ENCODE measurements around the gene MRPL54. TPM values are rescaled to one million over a fixed set of nuclear protein-coding genes. Genes with fewer than 3 reads are reported as not detected.

The MRPL54 gene
- total RNA-seq, 1 experiment from 2014 or later: 46.4 TPM

GRCh38 chr19:3719868-3720267 lies 42.6 kb upstream of the MRPL54 start:
- intact Hi-C loops (cut with micrococcal nuclease; ENCODE audit: unreplicated experiment): loop anchor here (1.0 to 5.0 kb wide), 3 partner anchors 12 to 53 kb away; partner anchors contain the start of genes MRPL54 and TJP3
- Mint-ChIP-seq H3K27ac (ENCODE audit: unreplicated experiment) (peak overlapping the region; percentile 93), H3K4me3 (ENCODE audit: unreplicated experiment) (peak overlapping the region; percentile 87), H3K9me3 (ENCODE audit: unreplicated experiment) (no peaks in the 10 kb centered on the region), H3K27me3 (ENCODE audit: insufficient read depth, unreplicated experiment) (no peaks in the 10 kb centered on the region), H3K36me3 (ENCODE audit: insufficient read depth, unreplicated experiment) (peaks cover 14% of the 10 kb centered on the region), H3K4me1 (ENCODE audit: low read depth, unreplicated experiment) (no peaks in the 10 kb centered on the region)
- no peak overlapping the region for H3K4me3 ChIP-seq (ENCODE audit: low read depth, low read length)
- POLR2A ChIA-PET: interaction anchor here (0.6 to 3.2 kb wide), 4 partner anchors 10 to 347 kb away, joined by 3 to 23 read pairs (median 8); partner anchors contain the start of genes MRPL54 and ZBTB7A
- TF ChIP-seq CTCF (IDR thresholded peaks at IDR 0.05; ENCODE audit: insufficient read depth in 1 of 2, low read depth in 1 of 2, low read length in 1 of 2, severe bottlenecking in 1 of 2, unreplicated experiment in 1 of 2): no peak
- no peaks in the 10 kb centered on the region for H3K36me3 ChIP-seq (ENCODE audit: control insufficient read depth, insufficient read depth, low read length)
- H3K9me3 ChIP-seq: no peaks in the 10 kb centered on the region
- no peak for DNase-seq
- CTCF ChIA-PET: interaction anchor here (1.0 kb wide), 1 partner anchor 43 kb away, joined by 4 read pairs; the partner anchor contains the start of gene MRPL54
- H3K27me3 ChIP-seq (replicated peaks; ENCODE audit: control insufficient read depth, insufficient read depth, low read length): no peaks in the 10 kb centered on the region
- H3K4me1 ChIP-seq: peaks cover 36% of the 10 kb centered on the region
- BruUV-seq (replicated peaks): TSS peak; percentile 69

- H3K4me1 ChIP-seq: peaks cover 36% of the 10 kb centered on the region
- CTCF ChIA-PET: interaction anchor here (0.6 to 1.0 kb wide), 3 partner anchors 10 to 42 kb away, joined by 4 read pairs; partner anchors contain the start of gene MRPL54
- no TSS peak for BruUV-seq (replicated peaks)
- Mint-ChIP-seq H3K9me3 (ENCODE audit: unreplicated experiment) (no peaks in the 10 kb centered on the region), H3K36me3 (ENCODE audit: insufficient read depth, unreplicated experiment) (peaks cover 14% of the 10 kb centered on the region), H3K27ac (ENCODE audit: unreplicated experiment) (peak overlapping the region; percentile 93), H3K4me1 (ENCODE audit: low read depth, unreplicated experiment) (no peaks in the 10 kb centered on the region), H3K4me3 (ENCODE audit: unreplicated experiment) (peak overlapping the region; percentile 87), H3K27me3 (ENCODE audit: insufficient read depth, unreplicated experiment) (no peaks in the 10 kb centered on the region)
- no peaks in the 10 kb centered on the region for H3K36me3 ChIP-seq (ENCODE audit: control insufficient read depth, insufficient read depth, low read length)
- no peak for TF ChIP-seq CTCF (IDR thresholded peaks at IDR 0.05; ENCODE audit: insufficient read depth in 1 of 2, low read depth in 1 of 2, low read length in 1 of 2, severe bottlenecking in 1 of 2, unreplicated experiment in 1 of 2)
- peak overlapping the region; percentile 57 for H3K4me3 ChIP-seq (ENCODE audit: low read depth, low read length)
- H3K9me3 ChIP-seq: no peaks in the 10 kb centered on the region
- no peaks in the 10 kb centered on the region for H3K27me3 ChIP-seq (replicated peaks; ENCODE audit: control insufficient read depth, insufficient read depth, low read length)
- peak; percentile 93 to 97 for DNase-seq
- POLR2A ChIA-PET: interaction anchor here (0.6 to 3.2 kb wide), 5 partner anchors 10 to 346 kb away, joined by 3 to 23 read pairs (median 3); partner anchors contain the start of genes MRPL54 and ZBTB7A
- intact Hi-C loops (cut with micrococcal nuclease; ENCODE audit: unreplicated experiment): loop anchor here (1.0 to 5.0 kb wide), 3 partner anchors 12 to 53 kb away; partner anchors contain the start of genes MRPL54 and TJP3
Observed at GRCh38 chr19:3720349-3720917, 42.0 kb upstream of the MRPL54 start.

GRCh38 chr19:3721131-3721886 lies 41.2 kb upstream of the MRPL54 start:
- H3K9me3 ChIP-seq: no peaks in the 10 kb centered on the region
- H3K27ac Mint-ChIP-seq (ENCODE audit: unreplicated experiment): peak overlapping the region; percentile 93
- POLR2A ChIA-PET: interaction anchor here (1.1 to 3.2 kb wide), 3 partner anchors 11 to 264 kb away, joined by 3 to 23 read pairs (median 13); partner anchors contain the start of genes EEF2 and MRPL54
- peaks cover 14% of the 10 kb centered on the region for H3K36me3 Mint-ChIP-seq (ENCODE audit: insufficient read depth, unreplicated experiment)
- no peaks in the 10 kb centered on the region for H3K27me3 ChIP-seq (replicated peaks; ENCODE audit: control insufficient read depth, insufficient read depth, low read length)
- intact Hi-C loops (cut with micrococcal nuclease; ENCODE audit: unreplicated experiment): loop anchor here (2.0 to 5.0 kb wide), 2 partner anchors 41 to 54 kb away; partner anchors contain the start of gene MRPL54
- H3K4me1 ChIP-seq: peaks cover 36% of the 10 kb centered on the region
- H3K4me3 Mint-ChIP-seq (ENCODE audit: unreplicated experiment): peak overlapping the region; percentile 87
- no peaks in the 10 kb centered on the region for H3K4me1 Mint-ChIP-seq (ENCODE audit: low read depth, unreplicated experiment)
- DNase-seq: peak; percentile 97 to 98
- no peak for TF ChIP-seq CTCF (IDR thresholded peaks at IDR 0.05; ENCODE audit: insufficient read depth in 1 of 2, low read depth in 1 of 2, low read length in 1 of 2, severe bottlenecking in 1 of 2, unreplicated experiment in 1 of 2)
- no peaks in the 10 kb centered on the region for H3K9me3 Mint-ChIP-seq (ENCODE audit: unreplicated experiment)
- H3K36me3 ChIP-seq (ENCODE audit: control insufficient read depth, insufficient read depth, low read length): no peaks in the 10 kb centered on the region
- peak overlapping the region; percentile 57 for H3K4me3 ChIP-seq (ENCODE audit: low read depth, low read length)
- BruUV-seq (replicated peaks): no TSS peak
- CTCF ChIA-PET: interaction anchor here (1.0 to 1.2 kb wide), 3 partner anchors 13 to 41 kb away, joined by 3 to 6 read pairs (median 4); partner anchors contain the start of genes MRPL54 and TJP3
- no peaks in the 10 kb centered on the region for H3K27me3 Mint-ChIP-seq (ENCODE audit: insufficient read depth, unreplicated experiment)

All from Caco-2 (cell line).